GM18507 (cell line): ENCODE results near the gene PDZK1IP1.
"Not testable (repeated sequence)": the region's sequence is repeated elsewhere in the genome, so short reads cannot be mapped to it uniquely, and the experiment has no call there.

Source experiments
- DNase-seq: peaks from one replicate; pipeline ENCODE4 v3.0.0; 2011; ENCODE audit warnings: low read depth; ENCODE audit not compliant: insufficient read length; ENCODE audit errors: extremely low spot score
- FAIRE-seq: peaks from 2 replicates; lab custom pipeline; 2011; peaks lifted over from hg19 to GRCh38; lab: Jason Lieb, UNC

PDZK1IP1 gene

DNA sequence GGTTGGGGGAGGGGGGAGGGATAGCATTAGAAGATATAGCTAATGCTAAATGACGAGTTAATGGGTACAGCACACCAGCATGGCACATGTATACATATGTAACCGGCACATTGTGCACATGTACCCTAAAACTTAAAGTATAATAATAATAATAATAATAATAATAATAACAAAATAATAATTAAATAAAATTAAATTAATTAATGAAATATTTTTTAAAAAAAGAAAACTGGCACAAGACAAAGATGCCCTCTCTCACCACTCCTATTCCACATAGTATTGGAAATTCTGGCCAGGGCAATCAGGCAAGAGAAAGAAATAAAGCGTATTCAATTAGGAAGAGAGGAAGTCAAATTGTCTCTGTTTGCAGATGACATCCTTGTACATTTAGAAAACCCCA lies 31.9 kb downstream of the PDZK1IP1 start:
- FAIRE-seq, DNase-seq: not testable (repeated sequence)

- not testable (repeated sequence) for FAIRE-seq, DNase-seq
Observed at GRCh38 chr1:47156457-47156856, 33.4 kb downstream of the PDZK1IP1 start.

DNA sequence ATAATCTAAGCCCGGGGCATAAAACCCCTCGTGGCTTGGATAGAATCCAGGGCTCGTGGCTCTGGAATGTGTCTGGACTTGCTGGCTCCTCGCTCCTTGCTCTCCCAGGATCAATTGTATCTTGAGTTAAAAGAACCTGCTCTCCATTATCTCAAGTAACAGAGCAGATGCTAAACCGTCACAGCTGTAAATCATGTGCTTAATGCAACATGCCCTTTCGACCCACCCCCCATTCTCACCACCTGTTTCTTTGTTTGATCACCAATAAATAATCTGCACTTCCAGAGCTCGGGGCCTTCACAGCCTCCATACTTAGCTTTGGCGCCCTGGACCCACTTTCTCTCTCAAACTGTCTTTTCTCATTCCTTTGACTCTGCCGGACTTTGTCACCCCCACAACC lies 40.7 kb downstream of the PDZK1IP1 start:
- not testable (repeated sequence) for DNase-seq

DNA sequence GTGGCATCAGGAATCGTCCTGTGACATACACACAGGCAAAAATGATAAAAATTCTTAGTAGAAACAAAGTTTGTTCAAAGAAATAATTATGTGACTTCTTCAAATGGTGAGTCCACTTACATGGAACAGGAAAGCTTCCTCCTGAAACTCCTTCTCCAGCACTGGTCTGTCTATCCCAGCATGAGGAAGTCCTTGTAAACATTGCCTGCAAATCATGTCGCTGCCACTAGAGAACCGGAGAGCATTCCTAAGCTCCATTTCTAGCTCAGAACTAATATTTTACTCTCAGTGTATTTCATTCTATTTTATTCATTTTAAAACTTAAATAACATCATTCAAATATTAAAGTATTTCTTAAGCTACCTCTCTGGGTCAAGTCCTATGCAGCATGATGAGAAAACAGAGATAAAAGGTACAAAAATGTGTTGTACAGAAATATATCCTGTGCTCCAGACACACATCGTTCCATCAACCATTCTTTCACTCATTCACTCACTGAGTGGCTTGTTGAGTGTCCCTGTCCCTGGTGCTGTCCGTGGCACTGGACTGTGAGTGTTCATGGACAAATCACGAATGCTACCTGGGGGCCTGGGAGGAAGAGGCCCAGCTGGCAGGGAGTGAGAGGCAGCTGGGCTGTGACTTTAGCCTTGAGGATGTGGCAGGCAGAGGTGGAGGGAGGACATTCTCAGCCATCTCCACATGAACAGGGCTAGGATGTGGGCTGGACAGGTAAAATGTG lies 42.6 kb downstream of the PDZK1IP1 start:
- no peak for DNase-seq

More for the DNA sequence above, 40.7 kb downstream of the PDZK1IP1 start:
- FAIRE-seq = not testable (repeated sequence)

GRCh38 chr1:47146495-47146894 lies 43.3 kb downstream of the PDZK1IP1 start:
- DNase-seq, FAIRE-seq: not testable (repeated sequence)

More for the DNA sequence above, 42.6 kb downstream of the PDZK1IP1 start:
- no peak for FAIRE-seq

- DNase-seq = not testable (repeated sequence)
Observed at GRCh38 chr1:47143654-47144053, 46.2 kb downstream of the PDZK1IP1 start.

GRCh38 chr1:47140358-47140757 lies 49.5 kb downstream of the PDZK1IP1 start:
- FAIRE-seq, DNase-seq: not testable (repeated sequence)

More at GRCh38 chr1:47143654-47144053, 46.2 kb downstream of the PDZK1IP1 start:
- not testable (repeated sequence) for FAIRE-seq

DNA sequence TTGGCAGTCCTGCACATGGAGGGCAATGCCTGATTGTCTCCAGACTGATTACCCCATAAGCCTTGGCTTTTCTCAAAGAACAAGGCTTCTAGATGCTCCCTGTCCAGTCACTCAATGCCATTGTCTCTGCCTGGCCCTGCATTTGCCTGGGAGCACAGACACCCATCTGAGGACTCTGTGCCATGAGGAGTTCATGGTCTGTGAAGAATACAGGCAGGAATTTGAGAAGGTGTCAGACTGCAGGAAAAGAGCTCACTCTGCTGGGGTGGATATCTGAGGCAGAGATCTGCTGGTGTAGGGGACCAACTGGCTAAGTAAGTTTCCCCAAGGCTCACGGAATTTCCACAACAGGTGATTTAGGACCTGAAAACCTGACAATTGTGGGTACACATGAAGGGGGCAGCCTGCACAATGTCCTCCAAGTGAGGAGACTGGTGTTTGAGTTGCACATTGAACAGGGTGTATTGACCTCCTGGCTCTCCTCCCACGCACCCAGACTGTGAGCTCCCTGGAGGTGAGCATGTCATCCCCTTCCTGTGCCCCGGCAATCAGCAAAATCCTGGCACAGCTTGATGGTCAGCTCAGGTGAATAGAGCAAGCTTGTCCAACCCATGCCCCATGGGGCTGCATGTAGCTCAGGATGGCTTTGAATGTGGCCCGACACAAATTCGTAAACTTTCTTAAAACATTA lies 51.8 kb downstream of the PDZK1IP1 start:
- DNase-seq = no peak
- no peak for FAIRE-seq

GRCh38 chr1:47137198-47137597 lies 52.6 kb downstream of the PDZK1IP1 start, which contains the start of gene CYP4A22:
CYP4A22 (plus strand) TSS chr1:47137441; CDS start chr1:47137486, 45 bp downstream.
- FAIRE-seq (no peak), DNase-seq (no peak)
